ENCODE results near the gene CASP3.

The CASP3 gene

GRCh38 chr4:184649026-184649970 lies at the start of gene CASP3, which contains the start of gene PRIMPOL:
Gene CASP3, minus strand, starts transcription at chr4:184649447. Its CDS starts 10,994 bp downstream, at chr4:184638453.
Gene PRIMPOL, plus strand, starts transcription at chr4:184649738. Its CDS starts 7,403 bp downstream, at chr4:184657141.
- peak within 1 kb of the TSS; percentile 90 for H3K4me3 ChIP-seq
- no peaks in the 10 kb centered on the region for H3K9me3 ChIP-seq
- no peaks in the 10 kb centered on the region for H3K36me3 ChIP-seq (replicated peaks)
- peaks cover 27% of the 10 kb centered on the region for H3K4me1 ChIP-seq
- in situ Hi-C loops (cut with MboI; ENCODE audit: low sequenced_read_pairs), result loop anchor here (10.0 kb wide), 1 partner anchor 174 kb away; the partner anchor contains the start of gene IRF2
- peak; percentile 93 to 98 for DNase-seq (ENCODE audit: low spot score in 2 of 2)
- H3K27me3 ChIP-seq (ENCODE audit: low read depth), result no peaks in the 10 kb centered on the region

- H3K36me3 ChIP-seq (replicated peaks), result peaks cover 67% of the 10 kb centered on the region
- DNase-seq (ENCODE audit: low spot score in 2 of 2), result no peak
- in situ Hi-C loops (cut with MboI; ENCODE audit: low sequenced_read_pairs), result no loop called here
- H3K4me1 ChIP-seq, result peaks cover 11% of the 10 kb centered on the region
- H3K27me3 ChIP-seq (ENCODE audit: low read depth), result no peaks in the 10 kb centered on the region
- no peak overlapping the region for H3K4me3 ChIP-seq
- H3K9me3 ChIP-seq, result no peaks in the 10 kb centered on the region
Observed at GRCh38 chr4:184697956-184698355, 48.7 kb upstream of the CASP3 start.

- Histone ChIP-seq H3K4me1 (no peaks in the 10 kb centered on the region), H3K36me3 (replicated peaks) (peaks cover 59% of the 10 kb centered on the region), H3K9me3 (no peaks in the 10 kb centered on the region), H3K4me3 (no peak overlapping the region), H3K27me3 (ENCODE audit: low read depth) (no peaks in the 10 kb centered on the region)
- in situ Hi-C loops (cut with MboI; ENCODE audit: low sequenced_read_pairs), result no loop called here
- no peak for DNase-seq (ENCODE audit: low spot score in 2 of 2)
Observed at GRCh38 chr4:184695178-184695896, 46.1 kb upstream of the CASP3 start.

- in situ Hi-C loops (cut with MboI; ENCODE audit: low sequenced_read_pairs), result no loop called here
- no peak for DNase-seq (ENCODE audit: low spot score in 2 of 2)
- no peaks in the 10 kb centered on the region for H3K27me3 ChIP-seq (ENCODE audit: low read depth)
- no peaks in the 10 kb centered on the region for H3K9me3 ChIP-seq
- no peaks in the 10 kb centered on the region for H3K4me1 ChIP-seq
- no peak overlapping the region for H3K4me3 ChIP-seq
- H3K36me3 ChIP-seq (replicated peaks), result peaks cover 55% of the 10 kb centered on the region
Observed at GRCh38 chr4:184694412-184694956, 45.2 kb upstream of the CASP3 start.

- Histone ChIP-seq H3K9me3 (no peaks in the 10 kb centered on the region), H3K4me3 (no peak overlapping the region), H3K27me3 (ENCODE audit: low read depth) (no peaks in the 10 kb centered on the region), H3K36me3 (replicated peaks) (peaks cover 50% of the 10 kb centered on the region), H3K4me1 (no peaks in the 10 kb centered on the region)
- DNase-seq (ENCODE audit: low spot score in 2 of 2), result no peak
- in situ Hi-C loops (cut with MboI; ENCODE audit: low sequenced_read_pairs), result no loop called here
Observed at GRCh38 chr4:184693056-184693455, 43.8 kb upstream of the CASP3 start.

- Histone ChIP-seq H3K4me3 (no peak overlapping the region), H3K4me1 (no peaks in the 10 kb centered on the region), H3K27me3 (ENCODE audit: low read depth) (no peaks in the 10 kb centered on the region), H3K9me3 (no peaks in the 10 kb centered on the region), H3K36me3 (replicated peaks) (peaks cover 23% of the 10 kb centered on the region)
- in situ Hi-C loops (cut with MboI; ENCODE audit: low sequenced_read_pairs), result no loop called here
- DNase-seq (ENCODE audit: low spot score in 2 of 2), result no peak
Observed at GRCh38 chr4:184689681-184690080, 40.4 kb upstream of the CASP3 start.

GRCh38 chr4:184688447-184688846 lies 39.2 kb upstream of the CASP3 start:
- Histone ChIP-seq H3K4me1 (no peaks in the 10 kb centered on the region), H3K27me3 (ENCODE audit: low read depth) (no peaks in the 10 kb centered on the region), H3K4me3 (no peak overlapping the region), H3K36me3 (replicated peaks) (peaks cover 13% of the 10 kb centered on the region), H3K9me3 (no peaks in the 10 kb centered on the region)
- DNase-seq (ENCODE audit: low spot score in 2 of 2), result no peak
- in situ Hi-C loops (cut with MboI; ENCODE audit: low sequenced_read_pairs), result no loop called here

GRCh38 chr4:184688005-184688404 lies 38.8 kb upstream of the CASP3 start:
- H3K36me3 ChIP-seq (replicated peaks), result peaks cover 9% of the 10 kb centered on the region
- no peak for DNase-seq (ENCODE audit: low spot score in 2 of 2)
- no peaks in the 10 kb centered on the region for H3K27me3 ChIP-seq (ENCODE audit: low read depth)
- H3K4me1 ChIP-seq, result no peaks in the 10 kb centered on the region
- no peak overlapping the region for H3K4me3 ChIP-seq
- in situ Hi-C loops (cut with MboI; ENCODE audit: low sequenced_read_pairs), result no loop called here
- H3K9me3 ChIP-seq, result no peaks in the 10 kb centered on the region

- H3K4me3 ChIP-seq, result no peak overlapping the region
- H3K4me1 ChIP-seq, result peaks cover 7% of the 10 kb centered on the region
- H3K27me3 ChIP-seq (ENCODE audit: low read depth), result no peaks in the 10 kb centered on the region
- DNase-seq (ENCODE audit: low spot score in 2 of 2), result no peak
- no peaks in the 10 kb centered on the region for H3K9me3 ChIP-seq
- no peaks in the 10 kb centered on the region; the same call in 1 of the 2 replicates for H3K36me3 ChIP-seq (replicated peaks)
- in situ Hi-C loops (cut with MboI; ENCODE audit: low sequenced_read_pairs), result no loop called here
Observed at GRCh38 chr4:184684491-184685189, 35.4 kb upstream of the CASP3 start.

- Histone ChIP-seq H3K27me3 (ENCODE audit: low read depth) (no peaks in the 10 kb centered on the region), H3K4me1 (peaks cover 7% of the 10 kb centered on the region), H3K9me3 (no peaks in the 10 kb centered on the region), H3K36me3 (replicated peaks) (no peaks in the 10 kb centered on the region; the same call in 1 of the 2 replicates), H3K4me3 (no peak overlapping the region)
- no peak for DNase-seq (ENCODE audit: low spot score in 2 of 2)
- in situ Hi-C loops (cut with MboI; ENCODE audit: low sequenced_read_pairs), result no loop called here
Observed at GRCh38 chr4:184681916-184682315, 32.7 kb upstream of the CASP3 start.

- DNase-seq (ENCODE audit: low spot score in 2 of 2), result no peak
- in situ Hi-C loops (cut with MboI; ENCODE audit: low sequenced_read_pairs), result no loop called here
- Histone ChIP-seq H3K4me3 (no peak overlapping the region), H3K4me1 (peaks cover 7% of the 10 kb centered on the region), H3K9me3 (no peaks in the 10 kb centered on the region), H3K27me3 (ENCODE audit: low read depth) (no peaks in the 10 kb centered on the region), H3K36me3 (replicated peaks) (no peaks in the 10 kb centered on the region)
Observed at GRCh38 chr4:184680698-184681097, 31.5 kb upstream of the CASP3 start.

GRCh38 chr4:184675821-184676492 lies 26.7 kb upstream of the CASP3 start:
- Histone ChIP-seq H3K27me3 (ENCODE audit: low read depth) (no peaks in the 10 kb centered on the region), H3K9me3 (no peaks in the 10 kb centered on the region)

GRCh38 chr4:184675018-184675417 lies 25.8 kb upstream of the CASP3 start:
- Histone ChIP-seq H3K36me3 (replicated peaks) (peaks cover 15% of the 10 kb centered on the region), H3K9me3 (no peaks in the 10 kb centered on the region), H3K27me3 (ENCODE audit: low read depth) (no peaks in the 10 kb centered on the region), H3K4me3 (no peak overlapping the region), H3K4me1 (no peaks in the 10 kb centered on the region)
- DNase-seq (ENCODE audit: low spot score in 2 of 2), result no peak
- in situ Hi-C loops (cut with MboI; ENCODE audit: low sequenced_read_pairs), result no loop called here

More at GRCh38 chr4:184675821-184676492, 26.7 kb upstream of the CASP3 start:
- Histone ChIP-seq H3K4me1 (peaks cover 4% of the 10 kb centered on the region), H3K36me3 (replicated peaks) (peaks cover 13% of the 10 kb centered on the region), H3K4me3 (no peak overlapping the region)
- in situ Hi-C loops (cut with MboI; ENCODE audit: low sequenced_read_pairs), result no loop called here
- DNase-seq (ENCODE audit: low spot score in 2 of 2), result no peak
